Measurements from ENCODE around the gene BCL2L12. TPM values are rescaled to one million over a fixed set of nuclear protein-coding genes. Genes with fewer than 3 reads are reported as not detected.

The BCL2L12 gene
- total and polyA plus RNA-seq, 2 of the 13 experiments (the other 11 are each of a cell fraction or from before 2014, with no cell fraction given): 26.8 to 40.8 TPM

DNA sequence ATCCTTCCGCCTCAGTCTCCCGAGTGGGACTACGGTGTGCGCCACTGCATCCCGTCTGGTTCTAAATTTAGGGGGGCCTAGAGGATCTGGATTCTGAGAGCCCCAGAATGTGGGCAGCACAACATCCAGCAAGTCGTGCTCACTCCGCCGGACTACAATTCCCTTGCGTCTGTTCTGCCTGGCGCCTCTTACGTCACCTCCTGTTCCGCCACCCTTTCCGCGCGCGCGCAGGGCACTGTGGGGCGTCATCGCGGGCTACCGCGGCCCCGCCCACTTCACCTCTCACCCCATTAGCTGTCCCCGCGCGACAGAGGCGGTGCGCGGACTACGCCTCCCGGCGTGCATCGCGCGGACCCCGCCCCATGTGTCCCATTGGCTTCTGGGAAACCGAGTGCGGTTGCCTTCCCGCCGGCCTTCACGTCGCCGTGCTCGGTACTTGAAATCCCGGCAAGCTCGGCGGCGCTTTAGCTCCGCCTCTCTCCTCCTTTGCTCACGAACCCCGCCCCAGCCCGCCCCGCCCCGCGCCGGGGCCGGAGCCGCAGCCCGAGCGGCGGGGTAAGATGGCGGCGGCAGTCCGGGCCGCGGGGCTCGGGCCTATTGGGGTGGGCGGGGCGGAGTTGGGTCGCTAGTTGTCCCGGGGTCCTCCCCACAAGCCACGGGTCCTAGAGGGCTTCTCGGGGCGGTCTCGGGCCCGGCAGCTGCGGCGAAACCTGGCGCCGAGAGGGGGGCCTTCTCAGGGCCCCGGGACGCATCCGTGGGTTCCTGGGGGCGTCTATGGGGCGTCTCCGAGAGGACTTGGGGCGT is 23.8 kb upstream of the BCL2L12 start, which contains the start of gene SCAF1 (continued):
- no peak for TF ChIP-seq ZNF160 (CRISPR knock-in tag; IDR thresholded peaks at IDR 0.05)
- TF ChIP-seq ZNF260 (CRISPR knock-in tag; IDR thresholded peaks at IDR 0.05; ENCODE audit: borderline replicate concordance, low read depth): no peak
- TF ChIP-seq SP4 (CRISPR knock-in tag; IDR thresholded peaks at IDR 0.05): peak; percentile 100
- TF ChIP-seq, protein P1, sequence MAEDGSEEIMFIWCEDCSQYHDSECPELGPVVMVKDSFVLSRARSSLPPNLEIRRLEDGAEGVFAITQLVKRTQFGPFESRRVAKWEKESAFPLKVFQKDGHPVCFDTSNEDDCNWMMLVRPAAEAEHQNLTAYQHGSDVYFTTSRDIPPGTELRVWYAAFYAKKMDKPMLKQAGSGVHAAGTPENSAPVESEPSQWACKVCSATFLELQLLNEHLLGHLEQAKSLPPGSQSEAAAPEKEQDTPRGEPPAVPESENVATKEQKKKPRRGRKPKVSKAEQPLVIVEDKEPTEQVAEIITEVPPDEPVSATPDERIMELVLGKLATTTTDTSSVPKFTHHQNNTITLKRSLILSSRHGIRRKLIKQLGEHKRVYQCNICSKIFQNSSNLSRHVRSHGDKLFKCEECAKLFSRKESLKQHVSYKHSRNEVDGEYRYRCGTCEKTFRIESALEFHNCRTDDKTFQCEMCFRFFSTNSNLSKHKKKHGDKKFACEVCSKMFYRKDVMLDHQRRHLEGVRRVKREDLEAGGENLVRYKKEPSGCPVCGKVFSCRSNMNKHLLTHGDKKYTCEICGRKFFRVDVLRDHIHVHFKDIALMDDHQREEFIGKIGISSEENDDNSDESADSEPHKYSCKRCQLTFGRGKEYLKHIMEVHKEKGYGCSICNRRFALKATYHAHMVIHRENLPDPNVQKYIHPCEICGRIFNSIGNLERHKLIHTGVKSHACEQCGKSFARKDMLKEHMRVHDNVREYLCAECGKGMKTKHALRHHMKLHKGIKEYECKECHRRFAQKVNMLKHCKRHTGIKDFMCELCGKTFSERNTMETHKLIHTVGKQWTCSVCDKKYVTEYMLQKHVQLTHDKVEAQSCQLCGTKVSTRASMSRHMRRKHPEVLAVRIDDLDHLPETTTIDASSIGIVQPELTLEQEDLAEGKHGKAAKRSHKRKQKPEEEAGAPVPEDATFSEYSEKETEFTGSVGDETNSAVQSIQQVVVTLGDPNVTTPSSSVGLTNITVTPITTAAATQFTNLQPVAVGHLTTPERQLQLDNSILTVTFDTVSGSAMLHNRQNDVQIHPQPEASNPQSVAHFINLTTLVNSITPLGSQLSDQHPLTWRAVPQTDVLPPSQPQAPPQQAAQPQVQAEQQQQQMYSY (CRISPR knock-in tag; IDR thresholded peaks at IDR 0.05): no peak
- no peak; the same call in none of the 2 replicates for TF ChIP-seq ZMYM4 (CRISPR knock-in tag; IDR thresholded peaks at IDR 0.05)
- TF ChIP-seq, protein P2, sequence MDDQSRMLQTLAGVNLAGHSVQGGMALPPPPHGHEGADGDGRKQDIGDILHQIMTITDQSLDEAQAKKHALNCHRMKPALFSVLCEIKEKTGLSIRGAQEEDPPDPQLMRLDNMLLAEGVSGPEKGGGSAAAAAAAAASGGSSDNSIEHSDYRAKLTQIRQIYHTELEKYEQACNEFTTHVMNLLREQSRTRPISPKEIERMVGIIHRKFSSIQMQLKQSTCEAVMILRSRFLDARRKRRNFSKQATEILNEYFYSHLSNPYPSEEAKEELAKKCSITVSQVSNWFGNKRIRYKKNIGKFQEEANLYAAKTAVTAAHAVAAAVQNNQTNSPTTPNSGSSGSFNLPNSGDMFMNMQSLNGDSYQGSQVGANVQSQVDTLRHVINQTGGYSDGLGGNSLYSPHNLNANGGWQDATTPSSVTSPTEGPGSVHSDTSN (CRISPR knock-in tag; IDR thresholded peaks at IDR 0.05; ENCODE audit: borderline replicate concordance): no peak
- TF ChIP-seq, protein P3, sequence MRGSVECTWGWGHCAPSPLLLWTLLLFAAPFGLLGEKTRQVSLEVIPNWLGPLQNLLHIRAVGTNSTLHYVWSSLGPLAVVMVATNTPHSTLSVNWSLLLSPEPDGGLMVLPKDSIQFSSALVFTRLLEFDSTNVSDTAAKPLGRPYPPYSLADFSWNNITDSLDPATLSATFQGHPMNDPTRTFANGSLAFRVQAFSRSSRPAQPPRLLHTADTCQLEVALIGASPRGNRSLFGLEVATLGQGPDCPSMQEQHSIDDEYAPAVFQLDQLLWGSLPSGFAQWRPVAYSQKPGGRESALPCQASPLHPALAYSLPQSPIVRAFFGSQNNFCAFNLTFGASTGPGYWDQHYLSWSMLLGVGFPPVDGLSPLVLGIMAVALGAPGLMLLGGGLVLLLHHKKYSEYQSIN (CRISPR knock-in tag; IDR thresholded peaks at IDR 0.05; ENCODE audit: borderline replicate concordance): no peak
- TF ChIP-seq JUN (CRISPR knock-in tag; IDR thresholded peaks at IDR 0.05): no peak
- TF ChIP-seq TCF7L2 (IDR thresholded peaks at IDR 0.05; ENCODE audit: low read depth, low read length): no peak
- no peak for TF ChIP-seq ZNF34 (CRISPR knock-in tag; IDR thresholded peaks at IDR 0.05; ENCODE audit: borderline replicate concordance)
- TF ChIP-seq TMF1 (CRISPR knock-in tag; IDR thresholded peaks at IDR 0.05; ENCODE audit: low read depth): no peak
- TF ChIP-seq, protein P4, sequence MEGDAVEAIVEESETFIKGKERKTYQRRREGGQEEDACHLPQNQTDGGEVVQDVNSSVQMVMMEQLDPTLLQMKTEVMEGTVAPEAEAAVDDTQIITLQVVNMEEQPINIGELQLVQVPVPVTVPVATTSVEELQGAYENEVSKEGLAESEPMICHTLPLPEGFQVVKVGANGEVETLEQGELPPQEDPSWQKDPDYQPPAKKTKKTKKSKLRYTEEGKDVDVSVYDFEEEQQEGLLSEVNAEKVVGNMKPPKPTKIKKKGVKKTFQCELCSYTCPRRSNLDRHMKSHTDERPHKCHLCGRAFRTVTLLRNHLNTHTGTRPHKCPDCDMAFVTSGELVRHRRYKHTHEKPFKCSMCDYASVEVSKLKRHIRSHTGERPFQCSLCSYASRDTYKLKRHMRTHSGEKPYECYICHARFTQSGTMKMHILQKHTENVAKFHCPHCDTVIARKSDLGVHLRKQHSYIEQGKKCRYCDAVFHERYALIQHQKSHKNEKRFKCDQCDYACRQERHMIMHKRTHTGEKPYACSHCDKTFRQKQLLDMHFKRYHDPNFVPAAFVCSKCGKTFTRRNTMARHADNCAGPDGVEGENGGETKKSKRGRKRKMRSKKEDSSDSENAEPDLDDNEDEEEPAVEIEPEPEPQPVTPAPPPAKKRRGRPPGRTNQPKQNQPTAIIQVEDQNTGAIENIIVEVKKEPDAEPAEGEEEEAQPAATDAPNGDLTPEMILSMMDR (CRISPR knock-in tag; IDR thresholded peaks at IDR 0.05): no peak
- TF ChIP-seq GATAD1 (CRISPR knock-in tag; IDR thresholded peaks at IDR 0.05): peak; percentile 87
- TF ChIP-seq MAF1 (CRISPR knock-in tag; IDR thresholded peaks at IDR 0.05; ENCODE audit: borderline replicate concordance): no peak
- TF ChIP-seq ARNT (IDR thresholded peaks at IDR 0.05): no peak
- no peak for TF ChIP-seq PAWR (CRISPR knock-in tag; IDR thresholded peaks at IDR 0.05; ENCODE audit: borderline replicate concordance)
- TF ChIP-seq KLF11 (CRISPR knock-in tag; IDR thresholded peaks at IDR 0.05): no peak
- TF ChIP-seq, protein P5, sequence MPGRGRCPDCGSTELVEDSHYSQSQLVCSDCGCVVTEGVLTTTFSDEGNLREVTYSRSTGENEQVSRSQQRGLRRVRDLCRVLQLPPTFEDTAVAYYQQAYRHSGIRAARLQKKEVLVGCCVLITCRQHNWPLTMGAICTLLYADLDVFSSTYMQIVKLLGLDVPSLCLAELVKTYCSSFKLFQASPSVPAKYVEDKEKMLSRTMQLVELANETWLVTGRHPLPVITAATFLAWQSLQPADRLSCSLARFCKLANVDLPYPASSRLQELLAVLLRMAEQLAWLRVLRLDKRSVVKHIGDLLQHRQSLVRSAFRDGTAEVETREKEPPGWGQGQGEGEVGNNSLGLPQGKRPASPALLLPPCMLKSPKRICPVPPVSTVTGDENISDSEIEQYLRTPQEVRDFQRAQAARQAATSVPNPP (CRISPR knock-in tag; IDR thresholded peaks at IDR 0.05): no peak
- TF ChIP-seq ZNF850 (CRISPR knock-in tag; conservative IDR thresholded peaks at IDR 0.05): peak; percentile 64; the same call in 1 of the 2 replicates
- peak in 1 of 2 experiments; percentile 67; a peak in 1 of 4 replicates for TF ChIP-seq EP300 (IDR thresholded peaks at IDR 0.05; ENCODE audit: low read depth in 2 of 2, low read length in 2 of 2)
- TF ChIP-seq EP300 (CRISPR knock-in tag; IDR thresholded peaks at IDR 0.05; ENCODE audit: borderline replicate concordance): no peak; the same call in 1 of the 2 replicates

Data from HepG2 (cell line).